Neural progenitor cell (in vitro differentiated cells): ENCODE data around the gene PAX9. TPM values are rescaled to one million over a fixed set of nuclear protein-coding genes. Genes with fewer than 3 reads are reported as not detected.

Experiments used
- DNase-seq: peaks from one replicate; pipeline ENCODE4 v3.0.0-alpha.2; 2016; ENCODE audit warnings: low spot score
- H2AFZ ChIP-seq: fragments of 200-600 bp; sonication (generic); replicated peaks from 2 replicates; pipeline ENCODE4 v1.6.1; 2016; ENCODE audit warnings: antibody characterized with exemption
- H3F3A ChIP-seq: fragments of 200-600 bp; sonication (generic); 2 replicates; pipeline ENCODE4 v1.6.1; 2016; ENCODE audit warnings: antibody characterized with exemption, low read depth
- H3K27ac ChIP-seq: fragments of 200-600 bp; sonication (generic); 2 replicates; pipeline ENCODE4 v1.5.1; 2016; ENCODE audit warnings: mild to moderate bottlenecking
- H3K27me3 ChIP-seq: fragments of 200-600 bp; sonication (generic); 2 replicates; pipeline ENCODE4 v1.6.1; 2016; ENCODE audit warnings: mild to moderate bottlenecking, moderate library complexity
- H3K36me3 ChIP-seq: fragments of 200-600 bp; sonication (generic); 2 replicates; pipeline ENCODE4 v1.5.1; 2016
- H3K4me1 ChIP-seq: fragments of 200-600 bp; sonication (generic); 2 replicates; pipeline ENCODE4 v1.6.1; 2016; ENCODE audit warnings: mixed run types
- H3K4me2 ChIP-seq: fragments of 200-600 bp; sonication (generic); 2 replicates; pipeline ENCODE4 v1.6.1; 2016
- H3K4me3 ChIP-seq: fragments of 200-600 bp; sonication (generic); 2 replicates; pipeline ENCODE4 v1.5.1; 2016
- H3K79me2 ChIP-seq: fragments of 200-600 bp; sonication (generic); 2 replicates; pipeline ENCODE4 v1.6.1; 2016; ENCODE audit warnings: low read depth
- H3K9ac ChIP-seq: fragments of 200-600 bp; sonication (generic); 2 replicates; pipeline ENCODE4 v1.6.1; 2016
- H3K9me3 ChIP-seq: fragments of 200-600 bp; sonication (generic); 2 replicates; pipeline ENCODE4 v1.5.1; 2016; ENCODE audit warnings: low read depth
- H4K20me1 ChIP-seq: fragments of 200-600 bp; sonication (generic); 2 replicates; pipeline ENCODE4 v1.6.1; 2016; ENCODE audit warnings: low read depth
- H3K27ac Mint-ChIP-seq: 3 replicates; pipeline ENCODE4 v1.8.0; 2021; ENCODE audit warnings: mixed read lengths
- H3K27me3 Mint-ChIP-seq: 2 replicates; pipeline ENCODE4 v1.8.0; 2022; ENCODE audit warnings: low read depth, mild to moderate bottlenecking, inconsistent platforms, moderate library complexity, mixed read lengths; ENCODE audit not compliant: insufficient read depth
- H3K36me3 Mint-ChIP-seq: 3 replicates; pipeline ENCODE4 v1.8.0; 2021; ENCODE audit warnings: mixed read lengths
- H3K4me1 Mint-ChIP-seq: 3 replicates; pipeline ENCODE4 v1.8.0; 2021; ENCODE audit warnings: mixed read lengths
- H3K4me3 Mint-ChIP-seq: 3 replicates; pipeline ENCODE4 v1.8.0; 2021; ENCODE audit warnings: mild to moderate bottlenecking, moderate library complexity, mixed read lengths
- H3K9me3 Mint-ChIP-seq: 3 replicates; pipeline ENCODE4 v1.8.0; 2020; ENCODE audit warnings: mixed read lengths
- EZH2 ChIP-seq: fragments of 200-600 bp; sonication (generic); IDR thresholded peaks from 2 replicates; pipeline ENCODE4 v1.6.1; 2017; ENCODE audit warnings: antibody characterized with exemption, mild to moderate bottlenecking, moderate library complexity
- EZH2phosphoT487 ChIP-seq: fragments of 200-600 bp; sonication (generic); IDR thresholded peaks from 2 replicates; pipeline ENCODE4 v1.6.1; 2017; ENCODE audit warnings: antibody characterized with exemption
- total RNA-seq: library from RNA; depleted of rRNA; stranded (reverse); fragments of >200 nt; gene quantifications from 2 replicates; pipeline ENCODE4 v1.2.3, GENCODE V29; 2015; ENCODE audit warnings: low replicate concordance
- TF ChIP-seq, protein P1 (sequence below): fragments of 200-600 bp; sonication (generic); IDR thresholded peaks from 2 replicates; pipeline ENCODE4 v1.5.1; 2017; ENCODE audit warnings: antibody characterized with exemption, mild to moderate bottlenecking

Gene PAX9
- total RNA-seq, 1 donor from 2014 or later, result not detected

DNA sequence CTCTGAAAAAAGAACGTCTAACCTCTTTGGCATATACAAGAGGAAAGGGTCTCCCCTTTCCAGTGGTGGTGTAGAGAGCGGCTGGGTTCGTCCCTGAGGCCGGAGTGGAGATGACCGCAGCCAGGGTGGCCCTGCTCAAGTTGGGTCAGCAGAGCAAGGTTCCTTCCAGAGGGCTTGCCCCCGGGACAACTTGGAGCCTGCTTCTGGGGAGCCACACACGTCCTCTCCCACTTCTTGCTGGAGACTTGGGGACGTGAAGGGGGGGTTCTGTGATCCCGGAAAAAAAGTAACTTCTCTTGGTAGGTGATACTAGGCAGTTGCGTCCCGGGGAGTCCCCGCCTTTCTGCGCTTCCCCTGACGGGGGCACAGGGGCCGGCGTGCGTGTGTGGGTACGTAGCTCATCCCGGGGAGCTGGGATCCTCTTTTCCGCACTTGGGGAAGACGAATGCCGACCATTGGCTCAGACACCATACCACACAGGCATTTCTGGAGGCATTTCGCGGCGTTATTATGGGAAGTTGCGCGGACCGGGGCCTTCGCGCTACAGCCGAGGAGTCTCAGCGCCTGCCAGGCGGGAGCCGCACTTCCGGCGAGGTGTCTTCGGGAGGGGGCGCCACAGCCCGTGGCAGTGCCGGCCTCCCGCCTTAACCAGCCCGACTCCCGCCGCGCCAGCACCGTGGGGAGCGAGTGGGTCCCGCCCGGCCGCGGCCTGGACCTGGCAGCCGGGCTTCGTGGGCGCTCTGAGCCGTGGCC lies 14.8 kb upstream of the PAX9 start:
- Histone ChIP-seq H3K27me3 (peaks cover 100% of the 10 kb centered on the region), H3K4me1 (peaks cover 12% of the 10 kb centered on the region), H3F3A (peaks cover 3% of the 10 kb centered on the region), H3K79me2 (no peaks in the 10 kb centered on the region), H3K4me3 (peak overlapping the region; percentile 56), H3K27ac (no peak overlapping the region), H3K36me3 (no peaks in the 10 kb centered on the region), H3K4me2 (peak overlapping the region; percentile 96), H2AFZ (peak overlapping the region; percentile 93), H4K20me1 (peaks cover 45% of the 10 kb centered on the region), H3K9me3 (no peaks in the 10 kb centered on the region), H3K9ac (no peak overlapping the region)
- no peaks in the 10 kb centered on the region for H3K36me3 Mint-ChIP-seq
- peaks cover 9% of the 10 kb centered on the region for H3K4me1 Mint-ChIP-seq
- H3K27ac Mint-ChIP-seq, result no peak overlapping the region
- H3K9me3 Mint-ChIP-seq, result no peaks in the 10 kb centered on the region
- H3K4me3 Mint-ChIP-seq, result peak overlapping the region; percentile 73
- peak; percentile 70 for DNase-seq
- TF ChIP-seq, protein P1, sequence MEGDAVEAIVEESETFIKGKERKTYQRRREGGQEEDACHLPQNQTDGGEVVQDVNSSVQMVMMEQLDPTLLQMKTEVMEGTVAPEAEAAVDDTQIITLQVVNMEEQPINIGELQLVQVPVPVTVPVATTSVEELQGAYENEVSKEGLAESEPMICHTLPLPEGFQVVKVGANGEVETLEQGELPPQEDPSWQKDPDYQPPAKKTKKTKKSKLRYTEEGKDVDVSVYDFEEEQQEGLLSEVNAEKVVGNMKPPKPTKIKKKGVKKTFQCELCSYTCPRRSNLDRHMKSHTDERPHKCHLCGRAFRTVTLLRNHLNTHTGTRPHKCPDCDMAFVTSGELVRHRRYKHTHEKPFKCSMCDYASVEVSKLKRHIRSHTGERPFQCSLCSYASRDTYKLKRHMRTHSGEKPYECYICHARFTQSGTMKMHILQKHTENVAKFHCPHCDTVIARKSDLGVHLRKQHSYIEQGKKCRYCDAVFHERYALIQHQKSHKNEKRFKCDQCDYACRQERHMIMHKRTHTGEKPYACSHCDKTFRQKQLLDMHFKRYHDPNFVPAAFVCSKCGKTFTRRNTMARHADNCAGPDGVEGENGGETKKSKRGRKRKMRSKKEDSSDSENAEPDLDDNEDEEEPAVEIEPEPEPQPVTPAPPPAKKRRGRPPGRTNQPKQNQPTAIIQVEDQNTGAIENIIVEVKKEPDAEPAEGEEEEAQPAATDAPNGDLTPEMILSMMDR, result peak; percentile 48
- TF ChIP-seq EZH2 (peak; percentile 96), EZH2phosphoT487 (peak; percentile 93)
- peaks cover 70% of the 10 kb centered on the region for H3K27me3 Mint-ChIP-seq

DNA sequence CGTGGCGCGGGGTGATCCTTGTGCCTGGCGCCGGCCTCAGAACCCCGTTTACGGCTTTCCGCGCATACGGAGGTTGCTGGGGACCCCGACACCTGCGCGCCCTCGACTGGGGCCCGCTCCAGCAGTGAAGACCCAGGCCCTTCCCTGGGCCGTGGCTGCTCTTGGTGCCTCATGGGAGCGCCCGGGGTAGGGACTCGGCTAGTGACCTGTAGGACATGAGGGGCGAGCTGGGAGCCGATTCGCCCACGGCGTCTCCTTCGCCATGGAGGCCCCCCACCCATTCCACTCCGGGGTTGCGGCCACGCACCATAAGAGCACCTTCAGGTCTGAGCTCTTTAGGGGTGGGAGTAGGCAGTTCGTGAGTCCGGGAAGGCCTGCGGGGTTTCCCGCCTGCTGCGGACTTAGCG lies 14.2 kb upstream of the PAX9 start:
- Histone ChIP-seq H4K20me1 (peaks cover 51% of the 10 kb centered on the region), H3K27me3 (peaks cover 100% of the 10 kb centered on the region), H3F3A (peaks cover 3% of the 10 kb centered on the region), H3K4me1 (peaks cover 12% of the 10 kb centered on the region), H3K4me2 (peak overlapping the region; percentile 96), H3K9me3 (no peaks in the 10 kb centered on the region), H3K79me2 (no peaks in the 10 kb centered on the region), H3K4me3 (peak overlapping the region; percentile 56), H3K27ac (no peak overlapping the region), H2AFZ (peak overlapping the region; percentile 93), H3K9ac (no peak overlapping the region), H3K36me3 (no peaks in the 10 kb centered on the region)
- no peaks in the 10 kb centered on the region for H3K36me3 Mint-ChIP-seq
- peak; percentile 41 for DNase-seq
- peaks cover 9% of the 10 kb centered on the region for H3K4me1 Mint-ChIP-seq
- peaks cover 73% of the 10 kb centered on the region for H3K27me3 Mint-ChIP-seq
- peak overlapping the region; percentile 65 for H3K4me3 Mint-ChIP-seq
- no peaks in the 10 kb centered on the region for H3K9me3 Mint-ChIP-seq
- no peak overlapping the region for H3K27ac Mint-ChIP-seq
- TF ChIP-seq, protein P1, result no peak
- peak; percentile 47 for TF ChIP-seq EZH2
- TF ChIP-seq EZH2phosphoT487, result peak; percentile 93

DNA sequence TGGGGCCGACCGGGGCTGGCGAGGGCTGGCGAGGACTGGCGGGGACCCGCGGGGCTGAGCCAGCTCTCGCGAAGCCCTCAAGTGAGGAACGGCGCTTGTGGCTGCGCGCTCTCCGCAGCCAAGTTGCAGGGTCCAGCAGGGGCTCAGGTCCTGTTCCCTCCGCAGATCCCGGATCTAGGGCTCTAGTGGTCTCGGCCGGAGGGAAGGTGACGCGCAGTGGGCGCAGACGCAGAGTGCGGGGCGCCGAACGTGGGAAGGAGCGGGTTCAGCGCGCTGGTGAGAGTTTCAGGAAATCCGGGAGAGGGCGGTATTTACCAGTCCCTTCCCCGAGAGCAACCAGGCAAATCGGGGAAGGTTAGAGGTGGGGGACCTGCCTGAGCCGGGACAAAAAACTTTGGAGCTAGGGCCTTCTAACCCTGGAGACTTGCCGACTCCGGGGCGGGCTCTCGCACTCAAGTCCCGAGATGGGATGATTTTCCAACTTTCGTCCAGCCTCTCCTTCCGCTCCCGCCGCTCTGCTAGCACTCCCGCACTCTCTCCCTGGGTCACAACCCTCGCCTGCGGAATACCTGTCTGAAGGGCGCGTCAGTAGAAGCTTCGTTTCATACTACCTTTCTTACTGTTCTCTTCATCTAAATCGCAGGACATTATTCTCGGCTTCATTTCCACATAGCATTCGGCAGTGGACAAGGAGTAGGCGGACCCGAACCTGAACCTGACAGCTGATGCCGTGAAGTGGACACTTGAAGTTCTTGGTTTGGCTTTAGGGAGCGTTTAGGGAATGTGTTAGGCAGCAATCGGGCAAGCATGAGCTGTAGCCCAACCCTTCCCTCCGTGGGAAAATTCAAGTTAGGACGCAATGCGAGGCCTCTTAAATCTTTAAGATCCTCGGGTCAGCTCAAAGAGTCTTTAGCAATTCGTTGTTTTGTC lies 13.6 kb upstream of the PAX9 start:
- Histone ChIP-seq H3K27ac (no peak overlapping the region), H3K27me3 (peaks cover 100% of the 10 kb centered on the region), H3K79me2 (no peaks in the 10 kb centered on the region), H3K4me2 (peak overlapping the region; percentile 96), H3K4me1 (peaks cover 12% of the 10 kb centered on the region), H3K4me3 (peak overlapping the region; percentile 56), H3K9me3 (no peaks in the 10 kb centered on the region), H3K9ac (no peak overlapping the region), H4K20me1 (peaks cover 57% of the 10 kb centered on the region), H2AFZ (peak overlapping the region; percentile 93), H3F3A (peaks cover 3% of the 10 kb centered on the region), H3K36me3 (no peaks in the 10 kb centered on the region)
- Mint-ChIP-seq H3K4me3 (peak overlapping the region; percentile 65), H3K9me3 (no peaks in the 10 kb centered on the region), H3K27me3 (peaks cover 80% of the 10 kb centered on the region), H3K36me3 (no peaks in the 10 kb centered on the region), H3K4me1 (peaks cover 9% of the 10 kb centered on the region), H3K27ac (no peak overlapping the region)
- DNase-seq, result peak; percentile 89
- TF ChIP-seq, protein P1, result peak; percentile 75
- TF ChIP-seq EZH2phosphoT487, result no peak
- TF ChIP-seq EZH2, result peak; percentile 65
